NT2/D1 (cell line): ENCODE measurements around the gene SFI1.

Experiments
- SUZ12 ChIP-seq: IDR thresholded peaks from 2 replicates; pipeline ENCODE4 v1.6.1; 2011; ENCODE audit not compliant: insufficient read length, insufficient read depth; ENCODE audit errors: extremely low read depth
- YY1 ChIP-seq: IDR thresholded peaks from 2 replicates; pipeline ENCODE4 v1.6.1; 2011; ENCODE audit not compliant: insufficient read length, insufficient read depth

- TF ChIP-seq SUZ12 (no peak), YY1 (no peak)
These were observed 108.7 kb downstream of the SFI1 start for GRCh38 chr22:31604746-31605705.
